Activated naive CD8-positive, alpha-beta T cell treated with anti-CD3 and anti-CD28 coated beads, Interleukin-2, amount 10 ng/mL, durations not matched to agents 7 days and 5 days (primary cell): Measurements from ENCODE around the gene SLC25A26. TPM values are rescaled to one million over a fixed set of nuclear protein-coding genes. Genes with fewer than 3 reads are reported as not detected.
"Not testable (repeated sequence)": the region's sequence is repeated elsewhere in the genome, so short reads cannot be mapped to it uniquely, and the experiment has no call there.

Experiments
- ATAC-seq: fragments of 150-1000 bp; cut with Tn5 transposase; one replicate; pipeline ENCODE4 v1.10.0; 2021; ENCODE audit warnings: low read depth, moderate library complexity
- POLR2A ChIA-PET: fragments of 350-600 bp; sonication (Branson Sonifier 250); formaldehyde crosslinking; loops from one replicate; lab custom pipeline; 2021; ENCODE audit warnings: antibody characterized with exemption; lab: Charles Lee
- DNase-seq: peaks from one replicate; pipeline ENCODE4 v3.0.0; 2021
- H3K27ac Mint-ChIP-seq: one replicate; pipeline ENCODE4 v1.8.0; 2022; ENCODE audit warnings: mild to moderate bottlenecking, mixed read lengths
- H3K27me3 Mint-ChIP-seq: one replicate; pipeline ENCODE4 v1.8.0; 2022; ENCODE audit warnings: mild to moderate bottlenecking, moderate library complexity, mixed read lengths
- H3K36me3 Mint-ChIP-seq: one replicate; pipeline ENCODE4 v1.8.0; 2021; ENCODE audit warnings: mild to moderate bottlenecking, mixed read lengths
- H3K4me1 Mint-ChIP-seq: one replicate; pipeline ENCODE4 v1.8.0; 2021; ENCODE audit warnings: mixed read lengths
- H3K4me3 Mint-ChIP-seq: one replicate; pipeline ENCODE4 v1.8.0; 2022; ENCODE audit warnings: mild to moderate bottlenecking, moderate library complexity, mixed read lengths
- H3K9me3 Mint-ChIP-seq: one replicate; pipeline ENCODE4 v1.8.0; 2021; ENCODE audit warnings: mixed read lengths
- total RNA-seq, 2 experiments: library from RNA; stranded (reverse); gene quantifications; one replicate each; pipeline ENCODE4 v1.2.3, GENCODE V29; 2021

Gene SLC25A26
- total RNA-seq, 2 experiments from 2014 or later: 17.0 to 17.8 TPM

- no peaks in the 10 kb centered on the region for H3K27me3 Mint-ChIP-seq
- no peak for DNase-seq
- ATAC-seq: no peak
- H3K4me1 Mint-ChIP-seq: peaks cover 21% of the 10 kb centered on the region
- H3K36me3 Mint-ChIP-seq: peaks cover 12% of the 10 kb centered on the region
- POLR2A ChIA-PET: no interaction called here
- no peak overlapping the region for H3K4me3 Mint-ChIP-seq
- peak overlapping the region; percentile 46 for H3K27ac Mint-ChIP-seq
- peaks cover 6% of the 10 kb centered on the region for H3K9me3 Mint-ChIP-seq
Measured at GRCh38 chr3:66297260-66297873, 76.6 kb downstream of the SLC25A26 start.

- Mint-ChIP-seq H3K9me3 (peaks cover 2% of the 10 kb centered on the region), H3K27me3 (no peaks in the 10 kb centered on the region), H3K4me1 (peaks cover 25% of the 10 kb centered on the region), H3K36me3 (peaks cover 13% of the 10 kb centered on the region), H3K4me3 (no peak overlapping the region), H3K27ac (no peak overlapping the region)
- no peak for ATAC-seq
- POLR2A ChIA-PET: no interaction called here
- DNase-seq: no peak
Measured at GRCh38 chr3:66297900-66298299, 77.1 kb downstream of the SLC25A26 start.

- ATAC-seq: no peak
- Mint-ChIP-seq H3K4me3 (no peak overlapping the region), H3K4me1 (peaks cover 29% of the 10 kb centered on the region), H3K36me3 (peaks cover 11% of the 10 kb centered on the region), H3K27me3 (no peaks in the 10 kb centered on the region), H3K27ac (no peak overlapping the region), H3K9me3 (no peaks in the 10 kb centered on the region)
- DNase-seq: no peak
- POLR2A ChIA-PET: no interaction called here
Measured at GRCh38 chr3:66298591-66298990, 77.8 kb downstream of the SLC25A26 start.

- DNase-seq, H3K4me3 Mint-ChIP-seq, POLR2A ChIA-PET, H3K9me3 Mint-ChIP-seq, ATAC-seq, H3K27ac Mint-ChIP-seq, H3K27me3 Mint-ChIP-seq: not testable (repeated sequence)
- H3K36me3 Mint-ChIP-seq: peaks cover 11% of the 10 kb centered on the region
- H3K4me1 Mint-ChIP-seq: peaks cover 34% of the 10 kb centered on the region
Measured at GRCh38 chr3:66299085-66299484, 78.3 kb downstream of the SLC25A26 start.

- peaks cover 15% of the 10 kb centered on the region for H3K36me3 Mint-ChIP-seq
Measured at GRCh38 chr3:66299891-66300290, 79.1 kb downstream of the SLC25A26 start.

GRCh38 chr3:66302288-66302687 is 81.5 kb downstream of the SLC25A26 start:
- peaks cover 25% of the 10 kb centered on the region for H3K36me3 Mint-ChIP-seq
- peaks cover 43% of the 10 kb centered on the region for H3K4me1 Mint-ChIP-seq
- H3K27ac Mint-ChIP-seq: peak overlapping the region; percentile 81
- POLR2A ChIA-PET: no interaction called here
- peak overlapping the region; percentile 18 for H3K4me3 Mint-ChIP-seq
- DNase-seq (no peak), ATAC-seq (peak; percentile 82)
- no peaks in the 10 kb centered on the region for H3K9me3 Mint-ChIP-seq
- H3K27me3 Mint-ChIP-seq: no peaks in the 10 kb centered on the region

More at GRCh38 chr3:66299891-66300290, 79.1 kb downstream of the SLC25A26 start:
- ATAC-seq: no peak
- POLR2A ChIA-PET: interaction anchor here (0.7 kb wide), 1 partner anchor 1418 kb away, joined by 4 read pairs; no protein-coding TSS in a partner anchor
- Mint-ChIP-seq H3K4me3 (no peak overlapping the region), H3K4me1 (peaks cover 40% of the 10 kb centered on the region), H3K27ac (no peak overlapping the region), H3K27me3 (no peaks in the 10 kb centered on the region), H3K9me3 (no peaks in the 10 kb centered on the region)
- no peak for DNase-seq

- no peak for DNase-seq
- Mint-ChIP-seq H3K9me3 (peaks cover 1% of the 10 kb centered on the region), H3K4me1 (peaks cover 40% of the 10 kb centered on the region), H3K27me3 (no peaks in the 10 kb centered on the region), H3K4me3 (no peak overlapping the region), H3K36me3 (peaks cover 24% of the 10 kb centered on the region), H3K27ac (peak overlapping the region; percentile 75)
- POLR2A ChIA-PET: no interaction called here
- ATAC-seq: peak; percentile 71
Measured at GRCh38 chr3:66303491-66303901, 82.7 kb downstream of the SLC25A26 start.

GRCh38 chr3:66304293-66304692 is 83.5 kb downstream of the SLC25A26 start:
- Mint-ChIP-seq H3K4me1 (peaks cover 35% of the 10 kb centered on the region), H3K9me3 (peaks cover 1% of the 10 kb centered on the region), H3K27me3 (no peaks in the 10 kb centered on the region), H3K36me3 (peaks cover 24% of the 10 kb centered on the region), H3K4me3 (no peak overlapping the region), H3K27ac (peak overlapping the region; percentile 75)
- ATAC-seq: no peak
- POLR2A ChIA-PET: no interaction called here
- DNase-seq: no peak

GRCh38 chr3:66306086-66306485 is 85.3 kb downstream of the SLC25A26 start:
- H3K4me3 Mint-ChIP-seq, ATAC-seq, POLR2A ChIA-PET, H3K9me3 Mint-ChIP-seq, DNase-seq, H3K27ac Mint-ChIP-seq, H3K27me3 Mint-ChIP-seq: not testable (repeated sequence)
- Mint-ChIP-seq H3K4me1 (peaks cover 35% of the 10 kb centered on the region), H3K36me3 (peaks cover 24% of the 10 kb centered on the region)

- H3K27ac Mint-ChIP-seq, H3K27me3 Mint-ChIP-seq, H3K4me3 Mint-ChIP-seq, ATAC-seq, H3K9me3 Mint-ChIP-seq, POLR2A ChIA-PET, DNase-seq: not testable (repeated sequence)
- Mint-ChIP-seq H3K4me1 (peaks cover 30% of the 10 kb centered on the region), H3K36me3 (peaks cover 23% of the 10 kb centered on the region)
Measured at GRCh38 chr3:66306991-66307390, 86.2 kb downstream of the SLC25A26 start.

- no peak overlapping the region for H3K4me3 Mint-ChIP-seq
- H3K27me3 Mint-ChIP-seq: no peaks in the 10 kb centered on the region
- peaks cover 17% of the 10 kb centered on the region for H3K36me3 Mint-ChIP-seq
- H3K4me1 Mint-ChIP-seq: peaks cover 3% of the 10 kb centered on the region
- ATAC-seq (no peak), DNase-seq (no peak)
- peaks cover 20% of the 10 kb centered on the region for H3K9me3 Mint-ChIP-seq
- POLR2A ChIA-PET: no interaction called here
- no peak overlapping the region for H3K27ac Mint-ChIP-seq
Measured at GRCh38 chr3:66312039-66312438, 91.2 kb downstream of the SLC25A26 start.

- no peaks in the 10 kb centered on the region for H3K27me3 Mint-ChIP-seq
- no peak overlapping the region for H3K27ac Mint-ChIP-seq
- H3K9me3 Mint-ChIP-seq: peaks cover 18% of the 10 kb centered on the region
- peaks cover 16% of the 10 kb centered on the region for H3K36me3 Mint-ChIP-seq
- no peak overlapping the region for H3K4me3 Mint-ChIP-seq
- ATAC-seq: no peak
- POLR2A ChIA-PET: no interaction called here
- no peaks in the 10 kb centered on the region for H3K4me1 Mint-ChIP-seq
- DNase-seq: no peak
Measured at GRCh38 chr3:66314455-66314854, 93.7 kb downstream of the SLC25A26 start.

- Mint-ChIP-seq H3K27me3 (no peaks in the 10 kb centered on the region), H3K4me3 (no peak overlapping the region), H3K4me1 (no peaks in the 10 kb centered on the region), H3K36me3 (peaks cover 24% of the 10 kb centered on the region), H3K9me3 (peaks cover 20% of the 10 kb centered on the region), H3K27ac (no peak overlapping the region)
- DNase-seq: no peak
- ATAC-seq: no peak
- POLR2A ChIA-PET: no interaction called here
Measured at GRCh38 chr3:66317750-66318376, 97.1 kb downstream of the SLC25A26 start.

GRCh38 chr3:66320390-66320789 is 99.6 kb downstream of the SLC25A26 start:
- peaks cover 9% of the 10 kb centered on the region for H3K9me3 Mint-ChIP-seq
- POLR2A ChIA-PET: no interaction called here
- DNase-seq (no peak), ATAC-seq (no peak)
- peaks cover 15% of the 10 kb centered on the region for H3K36me3 Mint-ChIP-seq
- H3K27me3 Mint-ChIP-seq: no peaks in the 10 kb centered on the region
- H3K4me1 Mint-ChIP-seq: no peaks in the 10 kb centered on the region
- H3K4me3 Mint-ChIP-seq: no peak overlapping the region
- H3K27ac Mint-ChIP-seq: no peak overlapping the region
